ENCODE results near the gene SMAP1. TPM values are rescaled to one million over a fixed set of nuclear protein-coding genes. Genes with fewer than 3 reads are reported as not detected.
A peak's percentile ranks its signal among the peaks of the same experiment; 100 is the strongest.

The SMAP1 gene
- total RNA-seq, 1 experiment from 2014 or later = 46.7 TPM

DNA sequence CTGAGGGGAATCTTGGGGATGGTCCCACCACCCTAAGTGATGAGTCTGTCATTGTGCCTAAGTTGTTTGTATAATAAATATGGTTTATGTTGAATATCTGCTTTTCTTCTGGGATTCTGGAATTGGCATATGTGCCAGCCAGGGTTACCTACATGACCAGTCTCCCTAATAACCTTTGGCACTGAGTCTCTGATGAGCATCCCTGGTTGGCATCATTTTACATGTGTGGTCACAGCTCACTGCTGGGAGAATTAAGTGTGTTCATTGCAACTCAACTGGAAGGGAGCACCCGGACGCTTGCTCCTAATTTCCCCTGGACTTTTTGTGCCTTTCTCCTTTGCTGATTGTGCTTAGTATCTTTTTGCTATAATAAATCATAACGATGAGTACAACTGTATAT lies 8.1 kb downstream of the SMAP1 start:
- in situ Hi-C loops (cut with HindIII; ENCODE audit: low sequenced_read_pairs) = no loop called here
- DNase-seq (ENCODE audit: low spot score) = no peak

DNA sequence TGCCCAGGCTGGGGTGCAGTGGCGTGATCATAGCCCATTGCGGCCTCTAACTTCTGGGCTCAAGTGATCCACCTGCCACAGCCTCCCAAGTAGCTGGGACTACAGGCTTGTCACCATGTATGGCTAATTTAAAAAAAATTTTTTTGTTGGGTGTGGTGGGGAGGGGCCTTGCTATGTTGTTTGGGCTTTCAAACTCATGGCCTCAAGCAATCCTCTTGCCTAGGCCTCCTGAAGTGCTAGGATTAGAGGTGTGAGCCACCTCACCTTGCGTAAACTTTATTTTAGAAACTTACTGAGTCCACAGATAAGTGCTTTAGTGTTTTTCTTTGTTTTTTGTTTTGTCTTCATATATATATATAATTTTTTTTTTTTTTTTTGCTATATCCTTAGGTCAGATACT lies 9.1 kb downstream of the SMAP1 start:
- DNase-seq (ENCODE audit: low spot score) = no peak
- in situ Hi-C loops (cut with HindIII; ENCODE audit: low sequenced_read_pairs) = no loop called here

DNA sequence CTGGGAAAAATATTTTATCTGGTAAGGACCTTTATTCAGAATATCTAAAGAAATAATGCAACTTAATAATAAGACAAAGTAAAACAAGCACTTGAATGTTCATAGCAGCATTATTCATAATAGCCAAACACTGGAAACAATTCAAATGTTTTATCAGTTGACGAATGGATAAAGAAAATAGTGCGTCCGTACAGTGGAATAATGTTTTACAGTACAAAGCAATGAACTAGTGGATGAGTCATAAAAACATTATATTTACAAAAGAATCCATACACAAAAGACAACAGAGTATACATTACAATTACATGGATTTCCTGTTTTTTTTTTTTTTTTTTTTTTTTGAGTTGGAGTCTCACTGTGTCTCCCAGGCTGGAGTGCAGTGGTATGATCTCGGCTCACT lies 12.7 kb downstream of the SMAP1 start:
- in situ Hi-C loops (cut with HindIII; ENCODE audit: low sequenced_read_pairs) = no loop called here
- DNase-seq (ENCODE audit: low spot score) = no peak

DNA sequence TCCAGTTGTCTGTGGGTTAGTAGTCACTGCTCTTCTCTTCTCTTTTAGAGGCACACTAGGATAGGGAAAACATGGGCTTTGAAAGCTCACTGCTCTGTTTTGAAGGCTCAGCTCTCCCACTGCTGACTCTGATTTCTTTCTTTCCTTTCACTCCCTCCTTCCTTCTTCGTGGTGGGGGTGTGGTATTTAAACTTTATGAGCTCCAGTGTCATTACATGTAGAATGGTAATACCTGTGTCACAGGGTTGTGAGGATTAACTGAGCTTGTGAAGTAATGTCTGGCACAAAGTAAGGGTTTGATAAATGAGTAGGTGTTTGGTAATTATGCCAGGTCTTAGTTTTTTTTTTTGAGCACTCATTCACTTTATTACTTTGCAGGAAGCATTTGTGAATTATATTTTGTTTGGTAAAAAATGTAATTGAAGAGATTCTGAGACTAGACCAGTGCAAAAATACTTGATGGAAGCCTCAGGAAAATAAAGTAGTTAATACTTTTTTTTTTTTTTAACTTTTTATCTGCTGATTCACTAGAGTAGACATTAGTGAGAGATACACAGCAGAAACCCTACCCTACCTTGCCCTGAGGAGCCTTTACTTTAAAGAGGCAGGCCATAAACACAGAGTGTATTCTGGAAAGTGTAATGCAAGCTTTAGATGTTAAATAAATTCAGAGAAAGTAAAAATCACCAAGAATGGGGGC lies 17.3 kb downstream of the SMAP1 start:
- DNase-seq (ENCODE audit: low spot score) = peak; percentile 23
- in situ Hi-C loops (cut with HindIII; ENCODE audit: low sequenced_read_pairs) = no loop called here

DNA sequence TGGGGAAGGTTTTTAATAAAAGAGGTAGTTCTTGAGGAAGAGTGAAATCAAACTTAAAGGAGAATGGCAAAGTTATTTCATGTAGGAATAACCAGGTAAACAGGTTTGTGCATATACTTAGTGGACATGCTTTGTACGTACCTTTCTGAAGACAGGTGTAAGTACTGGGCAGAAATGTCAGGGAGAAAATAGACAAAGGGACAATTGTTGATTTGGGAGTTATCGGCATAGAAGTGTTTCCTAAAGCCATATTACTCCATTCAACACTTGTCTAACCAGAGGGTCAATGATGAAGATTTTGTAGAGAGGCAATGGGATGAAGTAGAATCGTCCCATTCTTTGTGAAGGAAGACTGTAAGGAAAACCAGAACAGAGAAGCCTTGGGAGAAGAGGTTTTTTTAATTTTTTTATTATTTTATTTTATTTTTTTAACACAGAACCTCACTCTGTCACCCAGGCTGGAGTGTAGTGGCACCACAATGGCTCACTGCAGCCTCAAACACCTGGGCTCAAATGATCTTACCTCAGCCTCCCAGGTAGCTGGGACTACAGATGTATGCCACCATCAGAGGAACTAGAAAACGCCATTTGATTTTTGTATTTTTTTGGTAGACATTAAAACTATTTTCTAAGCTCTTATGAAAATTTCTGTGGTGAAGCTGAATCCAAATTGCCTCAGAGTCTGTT lies 18.0 kb downstream of the SMAP1 start:
- in situ Hi-C loops (cut with HindIII; ENCODE audit: low sequenced_read_pairs) = no loop called here

DNA sequence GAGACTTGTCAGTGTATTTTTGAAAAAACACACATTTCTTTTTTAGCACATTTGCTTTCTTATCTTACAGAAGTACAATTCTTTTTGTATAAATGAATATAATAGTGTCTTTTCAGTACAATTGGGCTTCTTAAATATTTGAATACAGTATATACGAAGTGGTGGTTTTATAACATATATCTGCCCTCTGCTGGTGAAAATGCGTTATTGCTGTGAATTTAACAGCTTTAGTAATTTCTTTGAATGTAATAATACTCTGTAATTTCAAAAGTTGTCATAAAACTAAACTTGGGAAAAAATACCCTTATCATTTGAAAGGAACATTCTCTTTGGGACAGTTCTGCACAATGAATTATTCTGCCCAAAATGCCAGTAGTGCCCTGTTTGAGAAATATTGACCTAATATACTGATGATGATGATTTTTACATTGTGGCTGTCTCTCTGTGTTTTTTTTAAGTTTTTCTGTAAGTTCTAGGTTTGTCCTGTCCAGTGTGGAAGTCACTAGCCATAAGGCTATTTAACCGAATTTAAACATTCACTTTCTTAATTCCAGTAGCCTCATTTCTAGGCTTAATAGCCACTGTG lies 19.0 kb downstream of the SMAP1 start:
- in situ Hi-C loops (cut with HindIII; ENCODE audit: low sequenced_read_pairs) = no loop called here
- DNase-seq (ENCODE audit: low spot score) = peak; percentile 63

More for the DNA sequence above, 18.0 kb downstream of the SMAP1 start:
- peak; percentile 27 for DNase-seq (ENCODE audit: low spot score)

DNA sequence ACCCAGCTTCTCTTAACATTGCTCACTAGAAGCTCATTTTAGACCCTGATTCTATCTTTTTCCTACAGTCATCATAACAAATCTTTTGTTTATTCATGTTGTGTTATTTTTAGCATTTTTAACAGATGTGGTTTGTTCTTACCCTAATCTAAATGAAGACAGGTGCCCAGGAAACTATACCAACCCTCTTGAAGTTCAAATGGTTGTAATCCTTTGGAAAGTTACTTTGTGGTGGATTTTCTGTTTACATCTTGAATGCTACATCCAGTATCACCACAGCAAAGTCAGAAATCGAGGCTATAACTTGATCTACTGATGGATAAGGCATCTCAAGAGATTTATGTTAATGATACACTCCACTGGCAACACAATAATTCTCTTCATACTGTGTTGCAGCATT lies 26.2 kb downstream of the SMAP1 start:
- in situ Hi-C loops (cut with HindIII; ENCODE audit: low sequenced_read_pairs) = no loop called here
- no peak for DNase-seq (ENCODE audit: low spot score)

DNA sequence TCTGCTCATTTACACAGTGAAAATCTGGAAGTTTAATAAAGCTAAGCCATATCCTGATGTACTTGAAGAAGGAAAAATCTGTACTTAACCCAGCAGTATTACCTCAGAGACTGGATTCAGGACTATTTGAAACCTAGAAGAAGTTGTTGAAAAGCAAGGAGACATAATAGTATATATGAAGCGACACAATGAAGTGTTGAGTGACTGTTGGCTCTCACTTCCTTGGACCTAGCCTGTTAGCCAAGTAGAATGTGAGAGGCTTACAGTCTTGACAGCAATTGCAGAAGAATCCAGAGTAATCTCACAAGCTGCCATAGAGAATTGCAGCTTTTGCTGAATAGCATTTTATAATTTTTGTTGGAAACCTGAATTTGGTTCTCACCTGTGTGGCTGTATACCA lies 26.7 kb downstream of the SMAP1 start:
- in situ Hi-C loops (cut with HindIII; ENCODE audit: low sequenced_read_pairs) = no loop called here
- no peak for DNase-seq (ENCODE audit: low spot score)

DNA sequence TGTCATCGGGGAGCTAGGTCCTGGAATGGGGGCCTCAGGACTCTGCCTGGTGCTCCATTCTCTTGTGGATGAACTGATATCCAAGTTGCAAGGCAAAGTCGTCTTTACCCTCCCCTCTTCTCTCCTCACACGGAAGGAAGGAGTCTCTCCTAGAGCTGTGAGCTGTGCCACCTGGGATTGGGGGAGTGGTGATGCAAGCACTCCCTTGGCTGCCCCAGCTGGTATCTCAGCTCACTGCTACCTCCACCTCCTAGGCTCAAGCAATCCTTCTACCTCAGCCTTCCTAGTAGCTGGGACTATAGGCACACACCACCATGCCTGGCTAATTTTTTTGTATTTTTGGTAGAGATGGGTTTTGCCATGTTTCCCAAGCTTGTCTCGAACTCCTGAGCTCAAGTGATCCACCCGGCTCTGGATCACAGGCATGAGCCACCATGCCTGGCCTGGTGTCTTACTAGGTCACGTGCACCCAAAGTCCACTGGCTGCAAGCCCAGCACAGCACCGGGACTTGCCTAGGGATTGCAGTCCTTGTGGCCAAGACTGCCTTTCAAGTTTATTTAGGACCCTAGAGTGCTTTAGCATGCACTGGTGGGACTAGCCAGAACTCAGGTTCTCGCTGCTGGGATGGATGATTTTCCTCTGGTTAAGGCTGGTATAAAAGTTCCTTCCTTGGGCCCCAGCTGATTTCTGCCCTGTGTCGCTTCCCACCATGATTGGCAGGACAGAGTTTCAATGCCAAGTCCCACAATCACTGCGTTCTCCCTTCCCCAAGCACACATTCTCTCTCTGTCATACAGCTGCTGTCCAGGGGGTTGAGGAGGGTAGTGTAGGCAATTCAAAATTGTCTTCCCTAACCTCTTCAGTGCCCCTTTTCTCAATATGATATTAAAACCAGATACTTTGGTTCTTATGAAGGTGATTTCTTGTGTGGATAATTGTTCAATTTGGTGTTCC lies 33.5 kb downstream of the SMAP1 start:
- in situ Hi-C loops (cut with HindIII; ENCODE audit: low sequenced_read_pairs) = loop anchor here (25.0 kb wide), 1 partner anchor 186 kb away; no protein-coding TSS in a partner anchor
- DNase-seq (ENCODE audit: low spot score) = no peak

DNA sequence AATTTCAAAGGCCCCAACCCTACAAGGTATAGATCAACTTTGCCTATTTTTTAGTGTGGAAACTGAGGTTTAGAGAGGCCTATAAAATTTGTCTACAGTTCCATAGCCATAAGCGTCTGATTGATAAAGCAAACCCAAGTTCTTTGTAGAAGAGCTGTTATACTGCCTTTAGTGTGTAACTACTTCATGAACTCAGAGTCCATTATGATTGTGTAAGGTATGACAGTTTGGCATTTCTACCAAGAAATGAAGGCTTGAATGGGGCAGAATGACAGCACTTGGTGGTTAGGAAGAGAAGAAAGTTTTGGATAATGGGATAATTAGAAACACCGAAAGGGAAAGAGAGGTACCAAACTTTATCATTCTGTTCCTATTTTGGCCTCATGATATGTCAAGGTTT lies 38.1 kb downstream of the SMAP1 start:
- no peak for DNase-seq (ENCODE audit: low spot score)
- in situ Hi-C loops (cut with HindIII; ENCODE audit: low sequenced_read_pairs) = loop anchor here (25.0 kb wide), 1 partner anchor 182 kb away; no protein-coding TSS in a partner anchor

DNA sequence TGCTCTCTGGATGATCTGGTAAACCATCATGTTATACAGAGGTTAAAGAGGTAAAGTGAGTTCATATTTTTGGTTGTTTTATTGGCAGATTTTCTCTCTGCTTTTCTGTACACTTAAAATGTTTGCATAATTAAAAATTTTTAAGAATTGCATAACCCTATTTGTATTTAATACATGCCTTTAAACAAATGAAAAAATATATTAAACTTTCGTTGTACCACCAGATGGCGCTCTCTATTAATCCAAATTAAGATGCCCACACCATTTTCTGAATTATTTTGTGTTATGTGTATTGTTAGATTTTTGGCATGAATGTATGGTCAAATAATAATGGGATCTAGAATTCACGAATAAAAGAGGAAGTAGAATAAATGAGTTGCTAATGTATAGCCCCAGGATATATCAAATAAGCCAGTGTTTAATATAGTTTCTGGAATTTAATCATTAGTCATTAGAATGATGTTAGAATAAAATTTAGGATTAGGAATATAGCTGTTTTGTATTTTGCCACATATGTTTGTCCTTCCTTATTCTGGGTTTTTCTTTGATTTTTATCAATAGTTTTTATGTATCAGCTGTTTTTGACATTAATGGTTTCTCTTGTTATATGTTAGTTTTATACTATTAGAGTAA lies 38.9 kb downstream of the SMAP1 start:
- in situ Hi-C loops (cut with HindIII; ENCODE audit: low sequenced_read_pairs) = loop anchor here (25.0 kb wide), 1 partner anchor 181 kb away; no protein-coding TSS in a partner anchor
- peak; percentile 71 for DNase-seq (ENCODE audit: low spot score)

DNA sequence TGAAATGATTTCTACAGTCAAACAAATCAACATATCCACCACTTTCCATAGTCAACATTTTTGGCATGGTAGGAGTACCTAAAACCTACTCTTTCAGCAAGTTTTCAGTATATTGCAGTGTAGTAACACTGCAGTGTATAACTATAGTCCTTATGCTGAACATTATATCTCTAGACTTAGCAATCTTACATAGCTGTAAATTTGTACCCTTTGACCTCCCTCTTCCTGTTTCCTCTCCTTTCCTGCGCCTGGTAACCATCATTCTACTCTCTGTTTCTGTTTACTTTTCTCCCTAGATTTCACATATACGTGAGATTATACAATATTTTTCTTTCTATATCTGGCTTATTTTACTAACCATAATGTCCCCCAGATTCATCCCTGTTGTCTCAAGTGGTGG lies 40.2 kb downstream of the SMAP1 start:
- no peak for DNase-seq (ENCODE audit: low spot score)
- in situ Hi-C loops (cut with HindIII; ENCODE audit: low sequenced_read_pairs) = loop anchor here (25.0 kb wide), 1 partner anchor 179 kb away; no protein-coding TSS in a partner anchor

DNA sequence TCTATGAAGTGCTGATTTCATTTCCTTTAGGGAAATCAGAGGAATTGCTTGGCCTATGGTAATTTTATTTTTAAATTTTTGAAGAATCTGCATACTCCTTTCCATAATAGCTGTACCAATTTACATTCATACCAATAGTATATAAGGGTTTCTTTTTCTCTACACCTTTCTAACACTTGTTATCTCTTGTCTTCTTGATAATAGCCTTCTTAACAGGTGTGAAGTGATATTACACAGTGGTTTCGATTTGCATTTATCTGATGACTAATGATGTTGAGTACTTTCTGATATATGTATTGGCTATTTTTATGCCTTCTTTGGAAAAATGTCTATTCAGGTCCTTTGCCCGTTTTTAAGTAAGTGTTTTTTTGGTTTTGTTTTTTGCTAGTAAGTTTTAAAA lies 40.8 kb downstream of the SMAP1 start:
- no peak for DNase-seq (ENCODE audit: low spot score)
- in situ Hi-C loops (cut with HindIII; ENCODE audit: low sequenced_read_pairs) = loop anchor here (25.0 kb wide), 1 partner anchor 179 kb away; no protein-coding TSS in a partner anchor

DNA sequence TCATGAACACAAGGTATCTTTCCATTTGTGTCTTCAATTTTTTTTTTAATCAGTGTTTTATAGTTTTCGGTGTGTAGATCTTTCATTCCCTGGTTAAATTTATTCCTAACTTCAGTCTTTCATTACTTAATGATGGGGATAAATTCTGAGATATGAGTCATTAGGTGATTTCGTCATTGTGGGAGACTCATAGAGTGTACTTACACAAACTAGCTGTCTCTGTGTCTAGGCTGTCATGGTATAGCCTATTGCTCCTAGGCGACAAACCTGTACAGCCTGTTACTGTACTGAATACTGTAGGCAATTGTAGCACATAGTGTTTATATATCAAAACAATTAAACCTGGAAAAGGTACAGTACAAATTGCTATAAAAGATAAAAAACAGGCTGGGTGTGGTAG lies 42.1 kb downstream of the SMAP1 start:
- in situ Hi-C loops (cut with HindIII; ENCODE audit: low sequenced_read_pairs) = loop anchor here (25.0 kb wide), 1 partner anchor 177 kb away; no protein-coding TSS in a partner anchor

DNA sequence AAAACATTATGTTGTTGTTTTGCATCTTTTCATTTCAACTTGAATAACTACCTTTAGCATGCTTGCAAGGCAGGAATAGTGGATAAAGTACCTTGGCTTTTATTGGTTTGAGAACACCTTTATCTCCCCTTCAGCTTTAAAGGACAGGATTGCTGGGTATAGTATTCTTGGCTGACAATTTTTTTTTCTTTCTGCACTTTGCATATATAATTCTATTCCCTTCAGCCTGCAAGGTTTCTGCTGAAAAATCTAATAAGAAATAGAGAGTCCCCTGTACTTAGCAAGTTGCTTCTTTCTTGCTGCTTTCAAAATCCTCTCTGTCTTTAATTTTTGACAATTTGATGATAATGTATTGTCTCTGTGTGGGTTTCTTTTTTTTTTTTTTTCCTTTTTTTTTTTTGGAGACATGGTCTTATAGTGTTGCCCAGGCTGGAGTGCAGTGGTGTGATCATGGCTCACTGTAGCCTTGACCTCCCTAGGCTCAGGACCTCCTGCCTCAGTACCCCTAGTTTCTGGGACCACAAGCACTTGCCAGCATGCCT lies 47.1 kb downstream of the SMAP1 start:
- in situ Hi-C loops (cut with HindIII; ENCODE audit: low sequenced_read_pairs) = loop anchor here (25.0 kb wide), 1 partner anchor 173 kb away; no protein-coding TSS in a partner anchor
- no peak for DNase-seq (ENCODE audit: low spot score)

More for the DNA sequence above, 42.1 kb downstream of the SMAP1 start:
- DNase-seq (ENCODE audit: low spot score) = no peak

DNA sequence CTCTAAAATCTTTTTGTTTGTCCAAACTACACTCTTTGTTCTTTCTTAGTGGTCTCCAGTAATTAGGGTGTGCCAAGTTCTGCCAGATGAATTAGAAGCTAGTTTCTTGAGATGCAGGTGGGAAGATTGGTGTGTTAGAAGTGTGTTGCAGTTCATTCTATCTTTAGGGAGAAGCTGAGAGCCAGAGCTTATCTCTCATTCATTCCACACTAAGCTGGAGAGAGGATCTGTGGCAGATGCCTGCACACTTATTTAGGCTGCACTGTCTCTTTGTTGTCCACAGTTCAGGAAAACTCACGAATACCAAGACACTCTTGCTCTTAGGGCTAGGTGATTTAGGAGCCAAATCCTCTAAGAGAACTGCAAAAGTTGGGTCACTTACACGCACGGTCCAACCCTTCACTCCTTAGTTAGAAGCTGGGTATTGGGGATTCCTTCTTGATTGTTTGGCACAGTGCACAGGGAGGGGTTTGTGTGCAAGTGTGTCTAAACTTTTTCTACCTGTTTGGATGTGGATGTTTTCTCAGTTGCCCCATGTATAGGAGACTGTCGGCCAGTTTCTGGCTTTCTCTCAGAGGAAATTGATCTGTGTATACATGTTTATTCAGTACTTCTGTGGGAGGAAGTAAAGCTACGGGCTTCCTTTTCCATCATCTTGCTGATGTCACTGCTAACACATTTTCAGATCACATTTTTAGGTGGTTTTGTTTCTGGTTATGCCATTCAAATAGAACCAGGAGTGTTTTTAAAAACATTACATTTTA lies 49.5 kb downstream of the SMAP1 start:
- DNase-seq (ENCODE audit: low spot score) = no peak
- in situ Hi-C loops (cut with HindIII; ENCODE audit: low sequenced_read_pairs) = loop anchor here (25.0 kb wide), 1 partner anchor 170 kb away; no protein-coding TSS in a partner anchor

DNA sequence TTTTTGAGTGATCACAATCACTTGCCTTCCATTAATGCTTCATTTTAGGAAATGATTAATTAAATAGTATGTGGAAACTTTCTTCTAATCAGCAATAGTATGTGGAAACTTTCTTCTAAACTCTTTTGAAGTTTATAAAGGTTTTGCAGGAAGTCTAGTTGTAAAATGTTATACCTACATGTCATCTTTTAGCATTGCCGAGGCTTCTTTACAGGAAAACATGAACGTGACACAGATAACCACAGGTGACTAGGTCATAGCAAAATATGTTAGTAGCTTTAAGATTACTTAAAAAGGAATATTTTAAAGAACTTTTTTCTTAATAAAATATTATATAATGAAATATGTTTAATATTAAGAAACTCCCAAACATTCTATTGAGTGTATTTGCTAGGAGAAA lies 56.8 kb downstream of the SMAP1 start:
- no peak for DNase-seq (ENCODE audit: low spot score)
- in situ Hi-C loops (cut with HindIII; ENCODE audit: low sequenced_read_pairs) = loop anchor here (25.0 kb wide), 1 partner anchor 163 kb away; no protein-coding TSS in a partner anchor

Data from G401 (cell line).